Sigmoid colon (tissue), 7 donors: ENCODE results near the gene PITX1. TPM values are rescaled to one million over a fixed set of nuclear protein-coding genes. Genes with fewer than 3 reads are reported as not detected.

Experiments
- DNase-seq: peaks from one replicate; pipeline ENCODE4 v3.0.0-alpha.2; 2019
- H3K27ac ChIP-seq, 4 donors: fragments of 200-600 bp; sonication (generic); one replicate each; pipeline ENCODE4 v1.5.1; 2016 to 2019; ENCODE audit warnings: mild to moderate bottlenecking in 1 of 4
- H3K27me3 ChIP-seq, 3 donors: fragments of 200-600 bp; sonication (generic); one replicate each; pipeline ENCODE4 v1.5.1; 2019; ENCODE audit warnings: mild to moderate bottlenecking in 1 of 3
- H3K36me3 ChIP-seq, 4 donors: fragments of 200-600 bp; sonication (generic); one replicate each; pipeline ENCODE4 v1.5.1; 2016 to 2019
- H3K4me1 ChIP-seq, 4 donors: fragments of 200-600 bp; sonication (generic); one replicate each; pipeline ENCODE4 v1.5.1; 2017 to 2019
- H3K4me3 ChIP-seq, 4 donors: fragments of 200-600 bp; sonication (generic); one replicate each; pipeline ENCODE4 v1.5.1; 2017 to 2019; ENCODE audit warnings: mild to moderate bottlenecking in 2 of 4, moderate library complexity in 1 of 4
- H3K9me3 ChIP-seq, 4 donors: fragments of 200-600 bp in 3 of 4; sonication (generic) in 3 of 4; one replicate each; pipeline versions ENCODE4 v1.5.1 to v1.6.1; 2013 to 2019
- EP300 ChIP-seq, 4 donors: sonication (generic); formaldehyde crosslinking; IDR thresholded peaks; one replicate each; pipeline ENCODE4 v1.6.1; 2017; ENCODE audit warnings: antibody characterized with exemption in 4 of 4
- POLR2A ChIP-seq, 2 donors: fragments of 450-650 bp; IDR thresholded peaks; one replicate each; pipeline ENCODE4 v1.6.1; 2016; ENCODE audit warnings: antibody characterized with exemption in 2 of 2, mild to moderate bottlenecking in 2 of 2, moderate library complexity in 2 of 2
- POLR2AphosphoS5 ChIP-seq, 4 donors: sonication (generic); formaldehyde crosslinking; IDR thresholded peaks; one replicate each; pipeline ENCODE4 v1.6.1; 2017; ENCODE audit warnings: antibody characterized with exemption in 4 of 4
- WGBS, 2 donors: extraction: QIAGEN DNeasy Blood & Tissue Kit; methylation state at CpG; one replicate each; pipeline ENCODE4 v1.1.7; 2013; 5-methylcytosine and 5-hydroxymethylcytosine counted together
- intact Hi-C: fragments of 100-400 bp; cut with DNase I; formaldehyde crosslinking; loops from one replicate; pipeline ENCODE4 v1.15.1; 2023
- polyA plus RNA-seq, 3 donors: library from polyadenylated mRNA; stranded (reverse); fragments of 200-250 nt; gene quantifications; one replicate each; pipeline ENCODE4 v1.2.3, GENCODE V29; 2013
- total RNA-seq, 4 donors: library from RNA; depleted of rRNA; stranded (reverse); fragments of >200 nt; gene quantifications; one replicate each; pipeline ENCODE4 v1.1.0, GENCODE V29; 2016
- TF ChIP-seq, protein P1 (sequence below), 4 experiments: fragments of 450-650 bp in 3 of 4; fragments of 200-600 bp in 1 of 4; IDR thresholded peaks; one replicate each; pipeline ENCODE4 v1.5.1; 2016 to 2019; ENCODE audit warnings: antibody characterized with exemption in 4 of 4, mild to moderate bottlenecking in 3 of 4, moderate library complexity in 2 of 4
- donor health status: healthy with polysubstance abuse.
- donor health status: Bipolar disorder and iron deficiency.
- donor health status: healthy.

Gene PITX1
- total and polyA plus RNA-seq, 7 donors = 1.6 to 7.2 (median 5.8) TPM

DNA sequence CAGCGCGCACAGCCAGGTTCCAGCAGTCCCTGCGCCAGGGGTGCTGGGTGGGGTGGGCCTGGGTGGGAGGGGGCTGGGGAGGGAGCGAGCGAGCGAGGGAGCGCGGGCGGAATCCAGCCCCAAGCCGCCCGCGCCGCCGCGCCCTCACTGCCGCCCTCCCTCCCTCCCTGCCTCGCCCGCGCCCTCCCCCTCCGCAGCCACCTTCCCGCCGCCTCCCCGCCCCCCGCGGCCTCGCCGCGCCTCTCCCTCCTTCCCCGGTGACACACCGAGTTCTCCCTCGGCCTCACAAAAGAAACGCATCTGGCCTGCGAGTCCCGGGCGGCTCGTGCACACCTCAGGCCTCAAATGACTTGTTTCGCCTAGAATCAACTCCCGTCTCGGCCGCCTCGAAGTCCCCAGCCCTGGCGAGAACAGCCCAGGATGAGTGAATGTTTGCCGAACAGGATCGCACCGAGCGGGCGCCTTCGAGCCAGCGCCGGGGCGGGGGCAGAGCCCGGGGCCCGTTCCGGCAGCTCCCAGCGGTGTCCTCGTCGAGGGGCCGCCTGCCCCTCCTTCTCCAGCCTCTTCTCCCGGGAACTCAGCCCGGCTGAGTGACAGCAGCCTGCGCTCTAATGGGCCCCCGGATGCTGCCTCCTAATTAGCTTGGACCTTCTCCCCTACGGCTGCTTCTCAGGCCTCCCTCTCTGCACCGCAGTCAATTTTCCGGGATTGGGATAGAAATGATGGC lies 371 bp upstream of the PITX1 start:
- no peak for DNase-seq
- intact Hi-C loops = loop anchor here (5.0 kb wide), 1 partner anchor 158 kb away; no protein-coding TSS in a partner anchor
- Histone ChIP-seq H3K4me3 (peak overlapping the region; percentile 11 to 56 (median 45)), H3K4me1 (peaks cover 0 to 54% (median 51%) of the 10 kb centered on the region in 4 donors), H3K27ac (peak overlapping the region; percentile 6 to 71 (median 44)), H3K27me3 (peaks cover 85 to 100% (median 98%) of the 10 kb centered on the region in 3 donors), H3K36me3 (no peaks in the 10 kb centered on the region), H3K9me3 (no peaks in the 10 kb centered on the region)
- TF ChIP-seq EP300 (IDR thresholded peaks at IDR 0.05) = no peak
- 2 to 5% methylated on average over 58 to 64 of the region's 65 CpGs for WGBS, 2 donors

GRCh38 chr5:135032999-135033861 lies 798 bp downstream of the PITX1 start:
- H3K27ac ChIP-seq = peak overlapping the region; percentile 28 to 71 (median 44)
- 1% methylated on average over 89 of the region's 89 CpGs for WGBS, 2 donors
- intact Hi-C loops = loop anchor here (5.0 kb wide), 1 partner anchor 159 kb away; no protein-coding TSS in a partner anchor
- peaks cover 83 to 100% (median 96%) of the 10 kb centered on the region in 3 donors for H3K27me3 ChIP-seq
- H3K9me3 ChIP-seq = no peaks in the 10 kb centered on the region
- H3K4me1 ChIP-seq = peaks cover 0 to 52% (median 50%) of the 10 kb centered on the region in 4 donors
- no peaks in the 10 kb centered on the region for H3K36me3 ChIP-seq
- peak overlapping the region; percentile 9 to 56 (median 45) for H3K4me3 ChIP-seq
- TF ChIP-seq POLR2A (IDR thresholded peaks at IDR 0.05) (no peak), EP300 (IDR thresholded peaks at IDR 0.05) (no peak), POLR2AphosphoS5 (IDR thresholded peaks at IDR 0.05) (peak; percentile 22 to 55 (median 44))
- TF ChIP-seq, protein P1, sequence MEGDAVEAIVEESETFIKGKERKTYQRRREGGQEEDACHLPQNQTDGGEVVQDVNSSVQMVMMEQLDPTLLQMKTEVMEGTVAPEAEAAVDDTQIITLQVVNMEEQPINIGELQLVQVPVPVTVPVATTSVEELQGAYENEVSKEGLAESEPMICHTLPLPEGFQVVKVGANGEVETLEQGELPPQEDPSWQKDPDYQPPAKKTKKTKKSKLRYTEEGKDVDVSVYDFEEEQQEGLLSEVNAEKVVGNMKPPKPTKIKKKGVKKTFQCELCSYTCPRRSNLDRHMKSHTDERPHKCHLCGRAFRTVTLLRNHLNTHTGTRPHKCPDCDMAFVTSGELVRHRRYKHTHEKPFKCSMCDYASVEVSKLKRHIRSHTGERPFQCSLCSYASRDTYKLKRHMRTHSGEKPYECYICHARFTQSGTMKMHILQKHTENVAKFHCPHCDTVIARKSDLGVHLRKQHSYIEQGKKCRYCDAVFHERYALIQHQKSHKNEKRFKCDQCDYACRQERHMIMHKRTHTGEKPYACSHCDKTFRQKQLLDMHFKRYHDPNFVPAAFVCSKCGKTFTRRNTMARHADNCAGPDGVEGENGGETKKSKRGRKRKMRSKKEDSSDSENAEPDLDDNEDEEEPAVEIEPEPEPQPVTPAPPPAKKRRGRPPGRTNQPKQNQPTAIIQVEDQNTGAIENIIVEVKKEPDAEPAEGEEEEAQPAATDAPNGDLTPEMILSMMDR (IDR thresholded peaks at IDR 0.05) = no peak
- no peak for DNase-seq

GRCh38 chr5:135032695-135032998 lies 1.4 kb downstream of the PITX1 start:
- TF ChIP-seq EP300 (IDR thresholded peaks at IDR 0.05) (no peak), POLR2A (IDR thresholded peaks at IDR 0.05) (no peak), POLR2AphosphoS5 (IDR thresholded peaks at IDR 0.05) (peak in 3 of 4 donors; percentile 6 to 55 (median 18))
- TF ChIP-seq, protein P1 (IDR thresholded peaks at IDR 0.05) = no peak
- Histone ChIP-seq H3K27ac (peak overlapping the region in 3 of 4 donors; percentile 32 to 71 (median 56)), H3K4me1 (peaks cover 0 to 58% (median 52%) of the 10 kb centered on the region in 4 donors), H3K27me3 (peaks cover 83 to 100% (median 96%) of the 10 kb centered on the region in 3 donors), H3K9me3 (no peaks in the 10 kb centered on the region), H3K36me3 (no peaks in the 10 kb centered on the region), H3K4me3 (peak overlapping the region; percentile 9 to 56 (median 45))
- DNase-seq = no peak
- intact Hi-C loops = loop anchor here (5.0 kb wide), 1 partner anchor 160 kb away; no protein-coding TSS in a partner anchor
- 4% methylated on average over 18 of the region's 18 CpGs for WGBS, 2 donors

- Histone ChIP-seq H3K9me3 (no peaks in the 10 kb centered on the region), H3K36me3 (no peaks in the 10 kb centered on the region), H3K4me1 (peaks cover 0 to 58% (median 52%) of the 10 kb centered on the region in 4 donors), H3K27me3 (peaks cover 84 to 100% (median 96%) of the 10 kb centered on the region in 3 donors), H3K4me3 (peak overlapping the region in 2 of 4 donors; percentile 41 to 56), H3K27ac (peak overlapping the region in 1 of 4 donors; percentile 71)
- TF ChIP-seq POLR2AphosphoS5 (IDR thresholded peaks at IDR 0.05) = peak in 2 of 4 donors; percentile 52 to 64
- TF ChIP-seq, protein P1 (IDR thresholded peaks at IDR 0.05) = no peak
- intact Hi-C loops = loop anchor here (5.0 kb wide), 1 partner anchor 160 kb away; no protein-coding TSS in a partner anchor
- DNase-seq = no peak
- WGBS, 2 donors = 22% methylated on average over 15 of the region's 15 CpGs
These were observed 2.0 kb downstream of the PITX1 start for GRCh38 chr5:135031813-135032694.
